IMR-90 (cell line): ENCODE data around the gene FAM13B. TPM values are rescaled to one million over a fixed set of nuclear protein-coding genes. Genes with fewer than 3 reads are reported as not detected.

ENCODE experiments used
- ATAC-seq: fragments of 200-7000 bp; cut with Tn5 transposase; 2 replicates; pipeline ENCODE4 v1.9.1; 2020; ENCODE audit warnings: low read depth, mild to moderate bottlenecking, moderate library complexity
- BruUV-seq: library from RNA; stranded (reverse); fragments of 400-500 nt; replicated peaks from 2 replicates; lab custom pipeline; 2021; lab: Mats Ljungman, UMichigan
- CTCF ChIA-PET: fragments of 300-600 bp; formaldehyde crosslinking; extraction: SDS; loops from one replicate; lab custom pipeline; 2021; ENCODE audit warnings: antibody characterized with exemption; lab: Yijun Ruan, JAX
- POLR2A ChIA-PET: fragments of 300-600 bp; sonication (Branson Sonifier 250); formaldehyde crosslinking; loops from one replicate; lab custom pipeline; 2022; ENCODE audit warnings: antibody characterized with exemption; ENCODE audit not compliant: unreplicated experiment; lab: Charles Lee
- DNase-seq: peaks from one replicate; pipeline ENCODE4 v3.0.0; 2013
- H2AFZ ChIP-seq: replicated peaks from 2 replicates; pipeline ENCODE3; 2013; ENCODE audit warnings: low read length, mild to moderate bottlenecking; ENCODE audit not compliant: poor library complexity
- H2AK5ac ChIP-seq: 2 replicates; pipeline ENCODE4 v1.6.1; 2013; ENCODE audit warnings: low read depth, low read length, inconsistent platforms
- H2AK9ac ChIP-seq: replicated peaks from 2 replicates; pipeline ENCODE3; 2013; ENCODE audit warnings: mild to moderate bottlenecking, low read depth, low read length, moderate library complexity; ENCODE audit not compliant: poor library complexity
- H2BK120ac ChIP-seq: 2 replicates; pipeline ENCODE4 v1.6.1; 2013; ENCODE audit warnings: low read depth, low read length, inconsistent platforms
- H2BK15ac ChIP-seq: 3 replicates; pipeline ENCODE4 v1.6.1; 2013; ENCODE audit warnings: low read depth, low read length, inconsistent platforms
- H2BK20ac ChIP-seq: 2 replicates; pipeline ENCODE4 v1.6.1; 2013; ENCODE audit warnings: low read depth, mild to moderate bottlenecking, inconsistent platforms, low read length, moderate library complexity
- H2BK5ac ChIP-seq: 2 replicates; pipeline ENCODE4 v1.6.1; 2013; ENCODE audit warnings: mild to moderate bottlenecking, low read depth, low read length, inconsistent platforms; ENCODE audit not compliant: poor library complexity, severe bottlenecking
- H3K14ac ChIP-seq: replicated peaks from 2 replicates; pipeline ENCODE4 v1.6.1; 2013; ENCODE audit warnings: low read depth, low read length, inconsistent platforms
- H3K18ac ChIP-seq: 2 replicates; pipeline ENCODE4 v1.6.1; 2013; ENCODE audit warnings: low read depth, low read length, control low read depth
- H3K23ac ChIP-seq: 2 replicates; pipeline ENCODE4 v1.6.1; 2013; ENCODE audit warnings: low read depth, low read length, inconsistent platforms
- H3K27ac ChIP-seq: 2 replicates; pipeline ENCODE4 v1.5.1; 2013; ENCODE audit warnings: mild to moderate bottlenecking, control low read depth, low read length; ENCODE audit not compliant: insufficient read depth
- H3K27me3 ChIP-seq: 2 replicates; pipeline ENCODE4 v1.6.1; 2013; ENCODE audit warnings: low read length; ENCODE audit not compliant: control insufficient read depth, insufficient read depth
- H3K36me3 ChIP-seq: 2 replicates; pipeline ENCODE4 v1.6.1; 2013; ENCODE audit warnings: low read length, mixed read lengths; ENCODE audit not compliant: control insufficient read depth, insufficient read depth
- H3K4ac ChIP-seq: 2 replicates; pipeline ENCODE4 v1.6.1; 2013; ENCODE audit warnings: low read depth, low read length, inconsistent platforms
- H3K4me1 ChIP-seq: 2 replicates; pipeline ENCODE4 v1.6.1; 2013; ENCODE audit warnings: low read length, mixed read lengths; ENCODE audit not compliant: control insufficient read depth, insufficient read depth
- H3K4me2 ChIP-seq: 2 replicates; pipeline ENCODE4 v1.6.1; 2013; ENCODE audit warnings: low read depth, mild to moderate bottlenecking, control low read depth, low read length, moderate library complexity
- H3K4me3 ChIP-seq: 2 replicates; pipeline ENCODE4 v1.5.1; 2013; ENCODE audit warnings: low read depth, mild to moderate bottlenecking, control low read depth, low read length, moderate library complexity; ENCODE audit not compliant: insufficient read depth
- H3K56ac ChIP-seq: 2 replicates; pipeline ENCODE4 v1.6.1; 2013; ENCODE audit warnings: low read length, inconsistent platforms; ENCODE audit not compliant: insufficient read depth; ENCODE audit errors: extremely low read depth
- H3K79me1 ChIP-seq, 2 experiments: 2 replicates each; pipeline ENCODE4 v1.6.1; 2013; ENCODE audit warnings: low read length in 2 of 2, inconsistent platforms in 1 of 2, low read depth in 1 of 2
- H3K9ac ChIP-seq: 2 replicates; pipeline ENCODE4 v1.6.1; 2013; ENCODE audit warnings: low read depth, low read length, control low read depth
- H3K9me1 ChIP-seq: 2 replicates; pipeline ENCODE4 v1.6.1; 2013; ENCODE audit warnings: low read length, inconsistent platforms; ENCODE audit not compliant: insufficient read depth
- H3K9me3 ChIP-seq: 2 replicates; pipeline ENCODE4 v1.6.1; 2013; ENCODE audit warnings: low read length; ENCODE audit not compliant: control insufficient read depth, insufficient read depth
- H4K20me1 ChIP-seq: 2 replicates; pipeline ENCODE4 v1.6.1; 2013; ENCODE audit warnings: low read length, inconsistent platforms; ENCODE audit not compliant: insufficient read depth
- H4K5ac ChIP-seq: 2 replicates; pipeline ENCODE4 v1.6.1; 2013; ENCODE audit warnings: mild to moderate bottlenecking, low read depth, low read length, control low read depth
- H4K8ac ChIP-seq, 2 experiments: 2 replicates each; pipeline ENCODE4 v1.6.1; 2013; ENCODE audit warnings: low read depth in 2 of 2, low read length in 2 of 2, control low read depth in 1 of 2, inconsistent platforms in 1 of 2
- H4K91ac ChIP-seq: 2 replicates; pipeline ENCODE4 v1.6.1; 2013; ENCODE audit warnings: low read depth, low read length, inconsistent platforms; ENCODE audit not compliant: insufficient read depth
- BHLHE40 ChIP-seq: fragments of 150-350 bp; IDR thresholded peaks from 2 replicates; pipeline ENCODE4 v1.6.1; 2016; ENCODE audit warnings: mild to moderate bottlenecking, low read depth, low read length
- CHD1 ChIP-seq: IDR thresholded peaks from 2 replicates; pipeline ENCODE4 v1.6.1; 2012; ENCODE audit warnings: low read depth, low read length, improper control_type of control experiment
- FOS ChIP-seq: fragments of 150-350 bp; IDR thresholded peaks from 2 replicates; pipeline ENCODE4 v1.6.1; 2016; ENCODE audit warnings: low read depth, low read length
- MAZ ChIP-seq: IDR thresholded peaks from 2 replicates; pipeline ENCODE4 v1.6.1; 2012; ENCODE audit warnings: low read depth, mild to moderate bottlenecking, low read length, improper control_type of control experiment, moderate library complexity, borderline replicate concordance
- MXI1 ChIP-seq: IDR thresholded peaks from 2 replicates; pipeline ENCODE4 v1.6.1; 2012; ENCODE audit warnings: low read depth, mild to moderate bottlenecking, low read length, moderate library complexity, borderline replicate concordance
- NFE2L2 ChIP-seq: fragments of 150-350 bp; IDR thresholded peaks from 2 replicates; pipeline ENCODE4 v1.6.1; 2016; ENCODE audit warnings: low read depth, mild to moderate bottlenecking, low read length
- RAD21 ChIP-seq: IDR thresholded peaks from 2 replicates; pipeline ENCODE4 v1.6.1; 2012; ENCODE audit warnings: low read length, improper control_type of control experiment
- RFX5 ChIP-seq: IDR thresholded peaks from 2 replicates; pipeline ENCODE4 v1.8.0; 2012; ENCODE audit warnings: low read depth, mild to moderate bottlenecking, low read length, moderate library complexity
- SMC3 ChIP-seq: fragments of 150-350 bp; IDR thresholded peaks from 2 replicates; pipeline ENCODE4 v1.6.1; 2016; ENCODE audit warnings: low read depth, mild to moderate bottlenecking, antibody characterized with exemption, low read length, moderate library complexity
- WGBS, 2 experiments: methylation state at CpG; one replicate each; pipeline versions ENCODE4 v1.1.5 to v1.1.7; 2013; ENCODE audit warnings: missing lambda C conversion rate in 2 of 2; ENCODE audit not compliant: insufficient read length in 1 of 2; ENCODE audit errors: extremely low coverage in 2 of 2; 5-methylcytosine and 5-hydroxymethylcytosine counted together
- dilution Hi-C: fragments of 300-500 bp; cut with HindIII; formaldehyde crosslinking; loops from one replicate; pipeline ENCODE4 v1.14.3; 2018; ENCODE audit warnings: low sequenced_read_pairs; ENCODE audit not compliant: unreplicated experiment
- in situ Hi-C: fragments of 300-500 bp; cut with MboI; formaldehyde crosslinking; loops from 3 replicates; pipeline ENCODE4 v1.14.3; 2019; ENCODE audit warnings: low sequenced_read_pairs, inconsistent platforms, mixed read lengths
- intact Hi-C: fragments of 100-400 bp; cut with micrococcal nuclease; formaldehyde crosslinking; loops from 2 replicates; pipeline ENCODE4 v1.10.0; 2022
- polyA plus RNA-seq, 3 experiments: library from polyadenylated mRNA; depleted of rRNA; stranded (reverse); fragments of >200 nt; gene quantifications; 2 replicates each; pipeline ENCODE4 v1.2.3, GENCODE V29; 2012; ENCODE audit warnings: low replicate concordance in 1 of 3
- total RNA-seq: library from RNA; depleted of rRNA; stranded (reverse); fragments of >200 nt; gene quantifications from 2 replicates; pipeline ENCODE4 v1.2.3, GENCODE V29; 2012
- TF ChIP-seq, protein P1 (sequence below): fragments of 150-350 bp; IDR thresholded peaks from 2 replicates; pipeline ENCODE4 v1.6.1; 2016; ENCODE audit warnings: low read depth, mild to moderate bottlenecking, low read length, moderate library complexity, borderline replicate concordance

FAM13B gene
- total and polyA plus RNA-seq, 2 of the 4 experiments (the other 2 are of a cell fraction) = 14.6 to 15.1 TPM

- ChIA-PET CTCF (no interaction called here), POLR2A (no interaction called here)
- Histone ChIP-seq H2BK5ac (no peak overlapping the region), H4K8ac (no peak overlapping the region), H4K5ac (no peak overlapping the region), H3K79me1 (no peaks in the 10 kb centered on the region), H3K9me3 (no peaks in the 10 kb centered on the region), H2AK9ac (no peak overlapping the region), H2BK20ac (no peak overlapping the region), H2AK5ac (no peak overlapping the region), H3K56ac (no peak overlapping the region), H3K4me1 (no peaks in the 10 kb centered on the region), H3K4ac (no peak overlapping the region), H4K20me1 (no peaks in the 10 kb centered on the region), H3K18ac (no peak overlapping the region), H3K9me1 (no peaks in the 10 kb centered on the region), H2AFZ (no peak overlapping the region), H4K91ac (no peak overlapping the region), H3K14ac (no peak overlapping the region), H3K27me3 (peaks cover 6% of the 10 kb centered on the region), H3K23ac (no peak overlapping the region), H3K36me3 (no peaks in the 10 kb centered on the region), H3K4me2 (no peak overlapping the region), H2BK15ac (no peak overlapping the region), H3K9ac (no peak overlapping the region), H3K4me3 (no peak overlapping the region), H3K27ac (no peak overlapping the region), H2BK120ac (no peak overlapping the region)
- intact Hi-C loops = no loop called here
- in situ Hi-C loops = no loop called here
- BruUV-seq = no TSS peak
- no peak for DNase-seq
- ATAC-seq = no peak
- no peak for TF ChIP-seq MAZ
- TF ChIP-seq, protein P1, sequence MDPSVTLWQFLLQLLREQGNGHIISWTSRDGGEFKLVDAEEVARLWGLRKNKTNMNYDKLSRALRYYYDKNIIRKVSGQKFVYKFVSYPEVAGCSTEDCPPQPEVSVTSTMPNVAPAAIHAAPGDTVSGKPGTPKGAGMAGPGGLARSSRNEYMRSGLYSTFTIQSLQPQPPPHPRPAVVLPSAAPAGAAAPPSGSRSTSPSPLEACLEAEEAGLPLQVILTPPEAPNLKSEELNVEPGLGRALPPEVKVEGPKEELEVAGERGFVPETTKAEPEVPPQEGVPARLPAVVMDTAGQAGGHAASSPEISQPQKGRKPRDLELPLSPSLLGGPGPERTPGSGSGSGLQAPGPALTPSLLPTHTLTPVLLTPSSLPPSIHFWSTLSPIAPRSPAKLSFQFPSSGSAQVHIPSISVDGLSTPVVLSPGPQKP = no peak
- no peak for TF ChIP-seq BHLHE40
- TF ChIP-seq FOS = no peak
- no peak for TF ChIP-seq NFE2L2
- TF ChIP-seq RAD21 = no peak
- no peak for TF ChIP-seq SMC3
- TF ChIP-seq MXI1 = no peak
- TF ChIP-seq RFX5 = no peak
- TF ChIP-seq CHD1 = no peak
- dilution Hi-C loops = no loop called here
- no CpG with 5 or more reads among the region's 3 CpGs for WGBS, 2 experiments
These were observed 133.4 kb downstream of the FAM13B start for GRCh38 chr5:137899493-137899892.
